MCF 10A (cell line): ENCODE measurements around the gene RABGAP1L. TPM values are rescaled to one million over a fixed set of nuclear protein-coding genes. Genes with fewer than 3 reads are reported as not detected.
"Not testable (repeated sequence)": the region's sequence is repeated elsewhere in the genome, so short reads cannot be mapped to it uniquely, and the experiment has no call there.

ENCODE experiments used
- BruUV-seq: library from RNA; stranded (reverse); fragments of 400-500 nt; replicated peaks from 2 replicates; lab custom pipeline; 2021; lab: Mats Ljungman, UMichigan
- CTCF ChIA-PET: fragments of 300-600 bp; sonication (Branson Sonifier 250); formaldehyde crosslinking; extraction: SDS; loops from one replicate; lab custom pipeline; 2021; ENCODE audit warnings: antibody characterized with exemption, inconsistent platforms; lab: Yijun Ruan, JAX
- POLR2A ChIA-PET: fragments of 300-600, 350-650 bp; sonication (Branson Sonifier 250); formaldehyde crosslinking; extraction: SDS; loops from one replicate; lab custom pipeline; 2020; ENCODE audit warnings: antibody characterized with exemption, inconsistent platforms; lab: Yijun Ruan, JAX
- DNase-seq: peaks from one replicate; pipeline ENCODE4 v3.0.0-alpha.2; 2018; ENCODE audit not compliant: unreplicated experiment
- H3K27ac Mint-ChIP-seq: one replicate; pipeline ENCODE4 v1.8.0; 2022; ENCODE audit warnings: mild to moderate bottlenecking, low read depth, mixed read lengths; ENCODE audit not compliant: unreplicated experiment
- H3K27me3 Mint-ChIP-seq: one replicate; pipeline ENCODE4 v1.8.0; 2022; ENCODE audit warnings: mixed read lengths; ENCODE audit not compliant: insufficient read depth, unreplicated experiment
- H3K36me3 Mint-ChIP-seq: one replicate; pipeline ENCODE4 v1.8.0; 2022; ENCODE audit warnings: mild to moderate bottlenecking, moderate library complexity, mixed read lengths; ENCODE audit not compliant: insufficient read depth, unreplicated experiment
- H3K4me1 Mint-ChIP-seq: one replicate; pipeline ENCODE4 v1.8.0; 2022; ENCODE audit warnings: mixed read lengths; ENCODE audit not compliant: insufficient read depth, unreplicated experiment
- H3K4me3 Mint-ChIP-seq: one replicate; pipeline ENCODE4 v1.8.0; 2022; ENCODE audit warnings: mild to moderate bottlenecking, moderate library complexity, mixed read lengths; ENCODE audit not compliant: unreplicated experiment
- H3K9me3 Mint-ChIP-seq: one replicate; pipeline ENCODE4 v1.8.0; 2022; ENCODE audit warnings: mixed read lengths; ENCODE audit not compliant: unreplicated experiment
- intact Hi-C: fragments of 100-400 bp; cut with micrococcal nuclease; formaldehyde crosslinking; loops from 2 replicates; pipeline ENCODE4 v1.14.1; 2022
- total RNA-seq: library from RNA; stranded (reverse); gene quantifications from 2 replicates; pipeline ENCODE4 v1.2.3, GENCODE V29; 2022
- TF ChIP-seq, protein P1 (sequence below): fragments of 200-600 bp; IDR thresholded peaks from one replicate; pipeline ENCODE4 v1.8.0; 2022; ENCODE audit warnings: antibody characterized with exemption, mild to moderate bottlenecking; ENCODE audit not compliant: unreplicated experiment

Gene RABGAP1L
- total RNA-seq, 1 experiment from 2014 or later, result 18.2 TPM

DNA sequence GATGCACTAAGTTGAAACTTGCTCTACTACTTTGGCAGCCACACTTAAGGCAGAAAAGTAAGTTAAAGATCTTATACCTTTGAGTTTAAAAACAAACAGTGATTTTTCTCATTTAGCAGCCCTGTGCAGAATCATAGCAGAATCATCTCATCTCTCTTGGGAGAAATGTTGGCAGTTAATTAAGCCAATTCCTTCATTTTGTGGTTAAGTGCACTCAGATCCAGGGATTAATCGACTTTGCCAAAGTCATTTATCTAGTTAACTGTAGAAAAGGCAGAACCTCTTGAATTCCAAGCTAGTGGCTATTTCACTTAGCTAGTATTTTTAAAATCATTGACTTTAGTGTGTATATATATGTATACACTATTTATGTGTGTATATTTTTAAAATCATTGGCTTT is 413.5 kb downstream of the RABGAP1L start:
- no peaks in the 10 kb centered on the region for H3K36me3 Mint-ChIP-seq
- ChIA-PET CTCF (no interaction called here), POLR2A (no interaction called here)
- DNase-seq, result no peak
- no peaks in the 10 kb centered on the region for H3K4me1 Mint-ChIP-seq
- TF ChIP-seq, protein P1, sequence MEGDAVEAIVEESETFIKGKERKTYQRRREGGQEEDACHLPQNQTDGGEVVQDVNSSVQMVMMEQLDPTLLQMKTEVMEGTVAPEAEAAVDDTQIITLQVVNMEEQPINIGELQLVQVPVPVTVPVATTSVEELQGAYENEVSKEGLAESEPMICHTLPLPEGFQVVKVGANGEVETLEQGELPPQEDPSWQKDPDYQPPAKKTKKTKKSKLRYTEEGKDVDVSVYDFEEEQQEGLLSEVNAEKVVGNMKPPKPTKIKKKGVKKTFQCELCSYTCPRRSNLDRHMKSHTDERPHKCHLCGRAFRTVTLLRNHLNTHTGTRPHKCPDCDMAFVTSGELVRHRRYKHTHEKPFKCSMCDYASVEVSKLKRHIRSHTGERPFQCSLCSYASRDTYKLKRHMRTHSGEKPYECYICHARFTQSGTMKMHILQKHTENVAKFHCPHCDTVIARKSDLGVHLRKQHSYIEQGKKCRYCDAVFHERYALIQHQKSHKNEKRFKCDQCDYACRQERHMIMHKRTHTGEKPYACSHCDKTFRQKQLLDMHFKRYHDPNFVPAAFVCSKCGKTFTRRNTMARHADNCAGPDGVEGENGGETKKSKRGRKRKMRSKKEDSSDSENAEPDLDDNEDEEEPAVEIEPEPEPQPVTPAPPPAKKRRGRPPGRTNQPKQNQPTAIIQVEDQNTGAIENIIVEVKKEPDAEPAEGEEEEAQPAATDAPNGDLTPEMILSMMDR, result no peak
- no peak overlapping the region for H3K4me3 Mint-ChIP-seq
- intact Hi-C loops, result no loop called here
- no TSS peak for BruUV-seq
- peaks cover 7% of the 10 kb centered on the region for H3K9me3 Mint-ChIP-seq
- no peak overlapping the region for H3K27ac Mint-ChIP-seq
- H3K27me3 Mint-ChIP-seq, result no peaks in the 10 kb centered on the region

DNA sequence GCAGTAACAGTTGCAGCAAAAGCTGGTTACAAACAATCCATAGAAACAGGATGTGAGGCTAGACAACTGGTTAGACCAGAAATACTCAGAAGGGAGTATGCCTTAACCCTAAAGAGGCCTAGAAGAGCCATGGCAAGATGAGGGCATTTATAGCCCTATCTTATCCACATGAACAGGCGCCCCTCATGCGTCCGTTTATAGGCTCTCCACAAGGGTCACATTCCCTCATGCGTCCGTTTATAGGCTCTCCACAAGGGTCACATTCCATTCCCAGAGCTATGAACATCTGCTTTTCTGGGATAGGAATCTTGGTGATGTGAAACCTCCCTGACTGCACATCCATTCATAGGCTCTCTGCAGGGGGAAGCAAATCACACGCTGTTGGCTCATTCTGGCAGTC is 416.8 kb downstream of the RABGAP1L start:
- CTCF ChIA-PET, result interaction anchor here (0.6 kb wide), 1 partner anchor 49 kb away, joined by 3 read pairs; no protein-coding TSS in a partner anchor
- H3K27ac Mint-ChIP-seq, intact Hi-C loops, H3K36me3 Mint-ChIP-seq, BruUV-seq, POLR2A ChIA-PET, H3K4me3 Mint-ChIP-seq, H3K4me1 Mint-ChIP-seq, H3K27me3 Mint-ChIP-seq, DNase-seq: not testable (repeated sequence)
- peaks cover 15% of the 10 kb centered on the region for H3K9me3 Mint-ChIP-seq

DNA sequence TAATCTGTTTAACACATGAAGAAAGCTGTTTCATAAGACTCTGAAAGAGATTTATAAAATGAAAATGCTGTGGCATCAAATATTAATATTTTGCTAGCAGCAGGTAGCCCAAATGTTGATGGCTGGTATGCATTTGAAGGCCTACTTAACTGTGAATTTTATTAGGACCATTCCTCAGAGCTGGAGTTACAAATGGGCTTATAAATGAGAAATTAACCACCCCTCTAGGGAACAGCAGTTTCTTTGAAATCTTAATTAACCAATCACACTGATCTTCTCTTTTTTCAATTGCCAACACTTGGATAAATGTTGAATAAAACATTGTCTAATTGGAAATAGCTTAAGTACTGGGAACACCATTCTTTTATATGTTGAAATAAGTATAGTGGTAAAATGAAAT is 418.4 kb downstream of the RABGAP1L start:
- intact Hi-C loops, result no loop called here
- CTCF ChIA-PET, result interaction anchor here (0.7 kb wide), 1 partner anchor 504 kb away, joined by 3 read pairs; no protein-coding TSS in a partner anchor
- BruUV-seq, result no TSS peak

DNA sequence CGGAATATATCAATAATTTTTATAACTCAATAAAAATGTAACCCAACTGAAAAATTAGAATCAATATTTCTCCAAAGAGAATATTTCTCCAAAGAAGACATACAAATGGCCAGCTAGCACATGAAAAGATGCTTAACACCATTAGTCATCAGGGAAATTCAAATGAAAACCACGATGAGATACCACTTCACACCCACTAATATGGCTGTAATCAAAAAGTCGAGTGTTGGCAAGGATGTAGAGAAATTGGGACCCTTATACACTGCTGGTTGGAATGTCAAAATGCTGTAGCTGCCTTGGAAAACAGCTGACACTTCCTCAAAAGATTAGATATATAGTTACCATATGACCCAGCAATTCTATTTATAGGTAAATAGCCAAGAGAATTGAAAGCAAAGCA is 421.5 kb downstream of the RABGAP1L start:
- intact Hi-C loops, result no loop called here
- no peak for DNase-seq
- Mint-ChIP-seq H3K27me3 (no peaks in the 10 kb centered on the region), H3K27ac (no peak overlapping the region), H3K9me3 (peaks cover 10% of the 10 kb centered on the region), H3K4me1 (no peaks in the 10 kb centered on the region), H3K4me3 (no peak overlapping the region), H3K36me3 (no peaks in the 10 kb centered on the region)
- CTCF ChIA-PET, result interaction anchor here (0.5 to 1.7 kb wide), 3 partner anchors 15 to 319 kb away, joined by 3 to 4 read pairs (median 4); no protein-coding TSS in a partner anchor
- POLR2A ChIA-PET, result no interaction called here
- TF ChIP-seq, protein P1, result no peak
- BruUV-seq, result no TSS peak

More for the DNA sequence above, 418.4 kb downstream of the RABGAP1L start:
- Mint-ChIP-seq H3K27ac (no peak overlapping the region), H3K27me3 (no peaks in the 10 kb centered on the region), H3K9me3 (peaks cover 15% of the 10 kb centered on the region), H3K4me1 (no peaks in the 10 kb centered on the region), H3K4me3 (no peak overlapping the region), H3K36me3 (no peaks in the 10 kb centered on the region)
- POLR2A ChIA-PET, result no interaction called here
- TF ChIP-seq, protein P1, result no peak
- no peak for DNase-seq

DNA sequence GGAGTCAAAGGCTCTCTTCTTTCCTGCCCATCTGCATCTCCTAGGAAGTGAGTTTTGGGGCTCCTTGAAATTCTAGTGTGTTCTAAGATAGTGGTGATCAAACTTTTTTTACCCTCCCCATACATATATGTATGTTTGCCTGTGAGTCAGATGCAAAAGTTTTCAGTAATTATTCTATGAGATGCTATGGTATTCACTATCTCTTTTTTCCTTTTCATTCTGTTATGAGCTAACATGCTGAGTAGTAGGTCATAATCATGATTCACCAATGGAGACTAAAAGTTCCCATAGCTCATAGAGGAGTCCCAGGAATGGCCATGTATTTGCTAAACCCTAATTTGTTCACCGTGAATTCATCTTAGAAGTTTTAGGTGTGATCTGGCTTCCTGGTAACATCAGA is 424.0 kb downstream of the RABGAP1L start:
- no peak overlapping the region for H3K27ac Mint-ChIP-seq
- H3K4me1 Mint-ChIP-seq, result no peaks in the 10 kb centered on the region
- no peak overlapping the region for H3K4me3 Mint-ChIP-seq
- no TSS peak for BruUV-seq
- no peak for DNase-seq
- ChIA-PET CTCF (interaction anchor here (0.6 kb wide), 1 partner anchor 26 kb away, joined by 3 read pairs; no protein-coding TSS in a partner anchor), POLR2A (no interaction called here)
- intact Hi-C loops, result no loop called here
- TF ChIP-seq, protein P1, result no peak
- no peaks in the 10 kb centered on the region for H3K27me3 Mint-ChIP-seq
- H3K9me3 Mint-ChIP-seq, result peaks cover 10% of the 10 kb centered on the region
- no peaks in the 10 kb centered on the region for H3K36me3 Mint-ChIP-seq
